ENCODE measurements around the gene DDX1. TPM values are rescaled to one million over a fixed set of nuclear protein-coding genes. Genes with fewer than 3 reads are reported as not detected.

DDX1 gene
- total RNA-seq, 4 donors from 2014 or later = 63.0 to 85.6 (median 75.2) TPM

GRCh38 chr2:15651367-15651727, 59.7 kb downstream of the DDX1 start:
- Histone ChIP-seq H3K9me3 (no peaks in the 10 kb centered on the region), H3K27ac (no peak overlapping the region), H3K27me3 (no peaks in the 10 kb centered on the region), H3K4me3 (replicated peaks in 1 of 3) (no peak overlapping the region), H3K36me3 (no peaks in the 10 kb centered on the region), H3K4me1 (no peaks in the 10 kb centered on the region)
- no peak for TF ChIP-seq CTCF (IDR thresholded peaks at IDR 0.05)
- TF ChIP-seq POLR2A (IDR thresholded peaks at IDR 0.05) = no peak
- 96 to 99% methylated on average over 7 of the region's 7 CpGs for WGBS, 2 donors
- no peak for DNase-seq
- intact Hi-C loops (cut with DNase I) = no loop called here

- no peaks in the 10 kb centered on the region for H3K9me3 ChIP-seq
- H3K36me3 ChIP-seq = no peaks in the 10 kb centered on the region
- no peaks in the 10 kb centered on the region for H3K27me3 ChIP-seq
- no peaks in the 10 kb centered on the region for H3K4me1 ChIP-seq
- no peak for DNase-seq
- WGBS, 2 donors = 92 to 95% methylated on average over 8 of the region's 8 CpGs
- no peak overlapping the region for H3K4me3 ChIP-seq (replicated peaks in 1 of 3)
- H3K27ac ChIP-seq = no peak overlapping the region
- TF ChIP-seq CTCF (IDR thresholded peaks at IDR 0.05) = no peak
- no peak for TF ChIP-seq POLR2A (IDR thresholded peaks at IDR 0.05)
- intact Hi-C loops (cut with DNase I) = no loop called here
Observed at GRCh38 chr2:15652252-15652651, 60.6 kb downstream of the DDX1 start.

GRCh38 chr2:15652801-15653200, 61.1 kb downstream of the DDX1 start:
- Histone ChIP-seq H3K4me3 (replicated peaks in 1 of 3) (no peak overlapping the region), H3K36me3 (no peaks in the 10 kb centered on the region), H3K27ac (no peak overlapping the region), H3K4me1 (no peaks in the 10 kb centered on the region), H3K27me3 (no peaks in the 10 kb centered on the region), H3K9me3 (no peaks in the 10 kb centered on the region)
- intact Hi-C loops (cut with DNase I) = no loop called here
- 72 to 82% methylated on average over 3 to 5 of the region's 6 CpGs for WGBS, 2 donors
- no peak for DNase-seq
- TF ChIP-seq POLR2A (IDR thresholded peaks at IDR 0.05) (no peak), CTCF (IDR thresholded peaks at IDR 0.05) (no peak)

- Histone ChIP-seq H3K9me3 (no peaks in the 10 kb centered on the region), H3K27ac (no peak overlapping the region), H3K27me3 (no peaks in the 10 kb centered on the region), H3K4me1 (no peaks in the 10 kb centered on the region), H3K4me3 (replicated peaks in 1 of 3) (no peak overlapping the region), H3K36me3 (no peaks in the 10 kb centered on the region)
- DNase-seq = no peak
- WGBS, 2 donors = 84 to 91% methylated on average over 23 to 30 of the region's 31 CpGs
- intact Hi-C loops (cut with DNase I) = no loop called here
- no peak for TF ChIP-seq POLR2A (IDR thresholded peaks at IDR 0.05)
- TF ChIP-seq CTCF (IDR thresholded peaks at IDR 0.05) = no peak
Observed at GRCh38 chr2:15653806-15654726, 62.4 kb downstream of the DDX1 start.

- intact Hi-C loops (cut with DNase I) = no loop called here
- Histone ChIP-seq H3K27ac (no peak overlapping the region), H3K4me1 (no peaks in the 10 kb centered on the region), H3K27me3 (no peaks in the 10 kb centered on the region), H3K9me3 (no peaks in the 10 kb centered on the region), H3K36me3 (no peaks in the 10 kb centered on the region), H3K4me3 (replicated peaks in 1 of 3) (no peak overlapping the region)
- 93 to 96% methylated on average over 9 of the region's 9 CpGs for WGBS, 2 donors
- no peak for DNase-seq
- TF ChIP-seq POLR2A (IDR thresholded peaks at IDR 0.05) (no peak), CTCF (IDR thresholded peaks at IDR 0.05) (no peak)
Observed at GRCh38 chr2:15654727-15655073, 63.0 kb downstream of the DDX1 start.
